GM12872 (cell line): ENCODE data around the gene PEX13.

Experiments used
- CTCF ChIP-seq: IDR thresholded peaks from 3 replicates; pipeline ENCODE4 v1.5.1; 2011; ENCODE audit warnings: low read depth, mild to moderate bottlenecking, low read length, moderate library complexity; ENCODE audit not compliant: insufficient read depth

PEX13 gene

GRCh38 chr2:61014763-61015162, 2.8 kb upstream of the PEX13 start:
- no peak for TF ChIP-seq CTCF

GRCh38 chr2:61015976-61016375, 1.5 kb upstream of the PEX13 start:
- no peak for TF ChIP-seq CTCF

- TF ChIP-seq CTCF: no peak
These were observed 1.0 kb upstream of the PEX13 start for GRCh38 chr2:61016392-61017002.

GRCh38 chr2:61017003-61017555, 441 bp upstream of the PEX13 start:
- no peak for TF ChIP-seq CTCF

- TF ChIP-seq CTCF: no peak
These were observed 817 bp downstream of the PEX13 start for GRCh38 chr2:61018318-61018755.

GRCh38 chr2:61018798-61019197, 1.3 kb downstream of the PEX13 start:
- no peak for TF ChIP-seq CTCF

- no peak for TF ChIP-seq CTCF
These were observed 3.7 kb downstream of the PEX13 start for GRCh38 chr2:61021228-61021660.

GRCh38 chr2:61023670-61024069, 6.2 kb downstream of the PEX13 start:
- TF ChIP-seq CTCF: no peak
